ENCODE data around the gene ARL1. TPM values are rescaled to one million over a fixed set of nuclear protein-coding genes. Genes with fewer than 3 reads are reported as not detected.
"Not testable (repeated sequence)": the region's sequence is repeated elsewhere in the genome, so short reads cannot be mapped to it uniquely, and the experiment has no call there.

Gene ARL1
- total RNA-seq, 4 donors from 2014 or later: 48.9 to 80.7 (median 66.1) TPM

DNA sequence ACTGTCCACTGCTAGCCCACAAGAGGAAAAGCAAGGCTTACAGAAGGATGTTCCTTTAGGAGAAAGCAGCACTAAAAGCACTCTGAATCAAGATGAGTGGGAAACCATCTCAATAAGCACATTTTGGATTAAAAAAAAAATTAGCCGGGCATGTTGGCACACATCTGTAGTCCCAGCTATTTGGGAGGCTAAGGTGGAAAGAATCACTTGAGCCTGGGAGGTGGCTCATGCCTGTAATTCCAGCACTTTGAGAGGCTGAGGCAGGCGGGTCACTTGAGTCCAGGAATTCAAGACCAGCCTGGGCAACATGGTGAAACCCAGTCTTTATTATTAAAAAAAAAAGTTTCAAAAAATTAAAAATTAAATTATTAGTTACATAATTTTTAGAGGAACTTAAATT is 17.0 kb upstream of the ARL1 start:
- TF ChIP-seq, protein P1, sequence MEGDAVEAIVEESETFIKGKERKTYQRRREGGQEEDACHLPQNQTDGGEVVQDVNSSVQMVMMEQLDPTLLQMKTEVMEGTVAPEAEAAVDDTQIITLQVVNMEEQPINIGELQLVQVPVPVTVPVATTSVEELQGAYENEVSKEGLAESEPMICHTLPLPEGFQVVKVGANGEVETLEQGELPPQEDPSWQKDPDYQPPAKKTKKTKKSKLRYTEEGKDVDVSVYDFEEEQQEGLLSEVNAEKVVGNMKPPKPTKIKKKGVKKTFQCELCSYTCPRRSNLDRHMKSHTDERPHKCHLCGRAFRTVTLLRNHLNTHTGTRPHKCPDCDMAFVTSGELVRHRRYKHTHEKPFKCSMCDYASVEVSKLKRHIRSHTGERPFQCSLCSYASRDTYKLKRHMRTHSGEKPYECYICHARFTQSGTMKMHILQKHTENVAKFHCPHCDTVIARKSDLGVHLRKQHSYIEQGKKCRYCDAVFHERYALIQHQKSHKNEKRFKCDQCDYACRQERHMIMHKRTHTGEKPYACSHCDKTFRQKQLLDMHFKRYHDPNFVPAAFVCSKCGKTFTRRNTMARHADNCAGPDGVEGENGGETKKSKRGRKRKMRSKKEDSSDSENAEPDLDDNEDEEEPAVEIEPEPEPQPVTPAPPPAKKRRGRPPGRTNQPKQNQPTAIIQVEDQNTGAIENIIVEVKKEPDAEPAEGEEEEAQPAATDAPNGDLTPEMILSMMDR (IDR thresholded peaks at IDR 0.05): no peak
- DNase-seq (ENCODE audit: low spot score): no peak
- no peak for ATAC-seq (ENCODE audit: low FRiP score)

DNA sequence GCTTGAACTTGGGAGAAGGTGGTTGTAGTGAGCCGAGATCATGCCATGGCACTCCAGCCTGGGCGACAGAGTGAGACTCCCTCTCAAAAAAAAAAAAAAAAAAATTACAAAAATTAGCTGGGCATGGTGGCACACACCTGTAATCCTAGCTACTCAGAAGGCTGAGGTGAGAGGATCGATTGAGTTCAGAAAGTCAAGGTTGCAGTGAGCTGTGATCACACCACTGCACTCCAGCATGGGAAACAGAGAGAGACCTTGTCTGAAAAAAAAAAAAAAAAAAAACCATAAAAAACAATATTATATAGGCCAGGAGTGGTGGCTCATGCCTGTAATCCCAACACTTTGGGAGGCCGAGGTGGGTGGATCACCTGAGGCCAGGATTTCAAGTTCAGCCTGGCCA is 14.5 kb upstream of the ARL1 start:
- not testable (repeated sequence) for DNase-seq (ENCODE audit: low spot score); ATAC-seq (ENCODE audit: low FRiP score)

DNA sequence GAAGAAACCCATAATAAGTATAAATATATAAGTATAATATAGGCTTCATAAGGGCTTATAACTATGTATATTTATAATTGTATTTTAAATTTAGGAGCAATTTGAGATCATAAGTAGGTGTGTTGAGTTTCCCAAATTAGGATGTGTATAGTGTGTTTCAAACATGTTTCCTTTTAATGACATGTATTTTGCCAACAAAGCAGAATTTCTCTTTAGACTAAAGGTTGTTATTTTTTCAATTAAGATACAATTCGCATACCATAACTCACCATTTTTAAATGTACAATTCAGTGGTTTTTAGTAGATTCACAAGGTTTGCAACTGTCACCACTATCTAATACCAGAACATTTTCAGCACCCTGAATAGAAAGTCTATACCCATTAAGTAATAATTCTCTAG is 7.7 kb upstream of the ARL1 start:
- ATAC-seq (ENCODE audit: low FRiP score): no peak
- TF ChIP-seq, protein P1 (IDR thresholded peaks at IDR 0.05): no peak
- DNase-seq (ENCODE audit: low spot score): no peak

DNA sequence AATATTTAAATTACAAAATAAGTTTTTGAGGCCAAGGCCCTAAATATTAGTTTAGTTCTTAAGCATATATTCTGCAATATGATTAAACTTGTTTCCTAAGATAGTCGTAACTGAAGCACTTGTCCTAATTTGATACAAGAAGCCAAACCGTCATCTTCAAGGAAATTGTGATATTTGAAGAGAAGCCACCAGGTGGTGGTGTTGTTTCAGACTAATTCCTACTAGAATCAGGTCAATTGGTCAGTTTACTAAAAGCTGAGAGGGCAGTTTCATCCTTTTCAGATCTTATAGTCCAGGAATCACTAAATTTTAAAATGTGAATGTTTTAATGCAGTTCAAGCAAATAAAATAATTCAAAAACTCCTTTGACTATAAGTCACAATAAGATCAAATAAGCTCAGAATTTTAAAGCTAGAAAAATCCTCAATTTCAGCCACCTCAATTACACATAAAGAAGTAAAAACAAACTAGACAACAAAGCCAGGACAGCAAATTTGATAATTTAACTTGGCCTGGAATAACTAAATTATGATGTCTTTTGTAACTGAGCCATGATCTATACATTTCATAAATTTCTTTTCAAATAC is 7.1 kb upstream of the ARL1 start:
- no peak for DNase-seq (ENCODE audit: low spot score)
- TF ChIP-seq, protein P1 (IDR thresholded peaks at IDR 0.05): no peak
- no peak for ATAC-seq (ENCODE audit: low FRiP score)

DNA sequence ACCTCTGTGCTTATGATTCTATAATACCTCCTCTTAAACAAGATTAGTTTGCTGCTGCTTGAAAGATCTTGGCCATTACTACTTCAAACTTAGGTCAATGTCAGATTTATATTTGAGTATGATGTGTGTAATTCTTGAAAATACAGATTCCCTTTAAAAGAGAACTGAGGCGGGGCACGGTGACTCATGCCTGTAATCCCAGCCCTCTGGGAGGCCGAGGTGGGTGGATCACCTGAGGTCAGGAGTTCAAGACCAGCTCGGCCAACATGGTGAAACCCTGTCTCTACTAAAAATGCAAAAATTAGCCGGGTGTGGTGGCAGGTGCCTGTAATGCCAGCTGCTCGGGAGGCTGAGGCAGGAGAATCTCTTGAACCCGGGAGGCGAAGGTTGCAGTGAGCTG is 2.6 kb upstream of the ARL1 start:
- not testable (repeated sequence) for DNase-seq (ENCODE audit: low spot score); ATAC-seq (ENCODE audit: low FRiP score)

DNA sequence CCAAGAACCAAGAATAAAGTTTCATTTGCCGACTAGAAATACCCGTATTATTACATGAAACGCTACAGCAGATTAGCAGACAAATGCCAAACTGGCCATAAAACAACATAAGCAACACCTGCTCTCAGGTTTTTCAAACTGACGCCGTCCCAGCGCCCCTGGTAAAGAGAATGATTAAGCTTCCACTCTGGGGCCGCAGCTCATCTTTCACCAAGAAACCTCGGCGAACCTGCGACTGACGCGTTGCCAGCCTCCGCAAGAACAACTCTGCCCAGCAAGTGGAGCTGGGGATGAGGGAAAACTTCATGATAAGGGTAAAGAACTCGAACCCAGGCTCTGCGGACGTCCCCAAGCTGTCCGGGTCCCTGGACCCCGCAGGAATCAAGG is 530 bp downstream of the ARL1 start:
- TF ChIP-seq, protein P1 (IDR thresholded peaks at IDR 0.05): no peak
- ATAC-seq (ENCODE audit: low FRiP score) (peak; percentile 31), DNase-seq (ENCODE audit: low spot score) (no peak)

DNA sequence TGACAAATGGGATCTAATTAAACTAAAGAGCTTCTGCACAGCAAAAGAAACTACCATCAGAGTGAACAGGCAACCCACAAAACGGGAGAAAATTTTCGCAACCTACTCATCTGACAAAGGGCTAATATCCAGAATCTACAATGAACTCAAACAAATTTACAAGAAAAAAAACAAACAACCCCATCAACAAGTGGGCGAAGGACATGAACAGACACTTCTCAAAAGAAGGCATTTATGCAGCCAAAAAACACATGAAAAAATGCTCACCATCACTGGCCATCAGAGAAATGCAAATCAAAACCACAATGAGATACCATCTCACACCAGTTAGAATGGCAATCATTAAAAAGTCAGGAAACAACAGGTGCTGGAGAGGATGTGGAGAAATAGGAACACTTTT is 16.4 kb downstream of the ARL1 start:
- not testable (repeated sequence) for DNase-seq (ENCODE audit: low spot score); ATAC-seq (ENCODE audit: low FRiP score)

DNA sequence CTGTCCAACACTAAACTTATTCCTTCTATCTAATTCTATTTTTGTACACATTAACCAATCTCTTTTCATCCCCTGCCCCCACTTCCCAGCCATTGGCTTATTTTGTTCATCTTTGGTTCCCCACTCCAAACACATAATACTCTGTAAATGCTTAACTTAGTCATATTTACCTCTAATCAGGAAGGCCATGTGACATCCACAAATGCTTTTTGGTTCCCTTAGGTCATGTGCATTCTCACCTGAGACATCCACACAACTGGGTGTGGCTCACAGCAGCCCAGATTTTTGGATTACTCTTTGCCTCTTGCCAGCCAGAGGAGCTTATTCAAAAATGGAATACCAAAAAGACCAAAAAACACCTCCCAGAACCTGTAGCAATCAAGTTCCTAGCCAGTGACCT is 28.4 kb downstream of the ARL1 start:
- ATAC-seq (ENCODE audit: low FRiP score) (no peak), DNase-seq (ENCODE audit: low spot score) (no peak)
- TF ChIP-seq, protein P1 (IDR thresholded peaks at IDR 0.05): no peak

DNA sequence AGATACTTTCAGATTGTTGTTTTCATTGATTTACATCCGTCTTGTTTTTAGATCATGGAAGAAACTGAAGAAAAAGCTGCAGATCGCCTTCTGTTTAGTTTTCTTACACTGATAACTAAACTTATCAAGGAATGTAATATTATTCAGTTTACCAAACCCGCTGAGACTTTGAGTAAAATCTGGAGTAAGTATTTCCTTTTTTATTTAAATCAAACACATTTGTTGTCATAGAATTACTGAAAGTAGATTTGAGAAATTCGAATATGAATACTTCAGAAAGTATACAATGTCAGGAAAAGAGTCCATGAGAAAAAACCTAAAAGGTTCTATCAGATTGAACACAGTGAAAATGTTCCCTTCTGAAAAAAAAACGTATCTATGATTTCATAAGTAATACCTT is 32.0 kb downstream of the ARL1 start:
- DNase-seq (ENCODE audit: low spot score): no peak
- ATAC-seq (ENCODE audit: low FRiP score): no peak
- TF ChIP-seq, protein P1 (IDR thresholded peaks at IDR 0.05): no peak

Measured in omental fat pad (tissue), 4 donors.